K562 (cell line): Measurements from ENCODE around the gene CNPPD1. TPM values are rescaled to one million over a fixed set of nuclear protein-coding genes. Genes with fewer than 3 reads are reported as not detected.

Source experiments
- ATAC-seq: fragments of 200-7000 bp; cut with Tn5 transposase; 3 replicates; pipeline ENCODE4 v1.9.1; 2020; ENCODE audit warnings: moderate library complexity
- BruUV-seq: library from RNA; stranded (reverse); fragments of 400-500 nt; replicated peaks from 2 replicates; lab custom pipeline; 2021; lab: Mats Ljungman, UMichigan
- CTCF ChIA-PET: fragments of 300-600 bp; formaldehyde crosslinking; extraction: SDS; loops from one replicate; lab custom pipeline; 2021; ENCODE audit warnings: low intra/inter-chr PET ratio; lab: Yijun Ruan, JAX
- POLR2A ChIA-PET: fragments of 300-600, 350-650 bp; sonication (Branson Sonifier 250); formaldehyde crosslinking; extraction: SDS; loops from one replicate; lab custom pipeline; 2021; ENCODE audit warnings: antibody characterized with exemption, inconsistent platforms; lab: Yijun Ruan, JAX
- DNase-seq, 4 experiments: peaks; one replicate each; pipeline versions ENCODE4 v3.0.0 to v3.0.0-alpha.2; 2011 to 2018; ENCODE audit warnings: low spot score in 3 of 4, mixed read lengths in 3 of 4; ENCODE audit errors: extremely low read depth in 1 of 4
- FAIRE-seq: peaks from 2 replicates; lab custom pipeline; 2011; peaks lifted over from hg19 to GRCh38; lab: Jason Lieb, UNC
- H2AFZ ChIP-seq: 2 replicates; pipeline ENCODE4 v1.6.0; 2011; ENCODE audit warnings: low read depth, low read length, control low read depth, inconsistent platforms
- H3K27ac ChIP-seq: fragments of 200-600 bp; 3 replicates; pipeline ENCODE4 v1.8.0; 2011; ENCODE audit warnings: low read depth, mild to moderate bottlenecking, control low read depth, inconsistent platforms, low read length, moderate library complexity, mixed read lengths; ENCODE audit errors: extremely low read depth
- H3K27me3 ChIP-seq, 2 experiments: fragments of 300-600 bp in 1 of 2; 2 replicates in 1 of 2; 3 replicates in 1 of 2; pipeline versions ENCODE4 v1.6.0 to v1.8.0; 2011; ENCODE audit warnings: inconsistent platforms in 2 of 2, low read length in 2 of 2, mild to moderate bottlenecking in 1 of 2, mixed read lengths in 1 of 2, moderate library complexity in 1 of 2; ENCODE audit not compliant: control insufficient read depth in 2 of 2, insufficient read depth in 2 of 2
- H3K36me3 ChIP-seq: fragments of 300-600 bp; 3 replicates; pipeline ENCODE4 v1.8.0; 2011; ENCODE audit warnings: mild to moderate bottlenecking, low read length, inconsistent platforms; ENCODE audit not compliant: control insufficient read depth, insufficient read depth
- H3K4me1 ChIP-seq, 2 experiments: fragments of 200-600 bp in 1 of 2; replicated peaks in 1 of 2; 2 replicates in 1 of 2; 3 replicates in 1 of 2; pipeline versions ENCODE4 v1.5.1 to v1.8.0; 2011; ENCODE audit warnings: inconsistent platforms in 2 of 2, low read length in 2 of 2, mild to moderate bottlenecking in 1 of 2, mixed read lengths in 1 of 2, moderate library complexity in 1 of 2; ENCODE audit not compliant: control insufficient read depth in 2 of 2, insufficient read depth in 2 of 2
- H3K4me2 ChIP-seq: 2 replicates; pipeline ENCODE4 v1.6.1; 2011; ENCODE audit warnings: low read length, control low read depth, inconsistent platforms, mixed read lengths; ENCODE audit not compliant: insufficient read depth
- H3K4me3 ChIP-seq: fragments of 200-600 bp; sonication (generic), shearing (Covaris generic); 2 replicates; pipeline ENCODE4 v1.5.1; 2016; ENCODE audit warnings: control low read depth, inconsistent platforms
- H3K79me2 ChIP-seq: fragments of 200-600 bp; 3 replicates; pipeline ENCODE4 v1.8.0; 2011; ENCODE audit warnings: low read length, inconsistent platforms; ENCODE audit not compliant: control insufficient read depth, insufficient read depth
- H3K9ac ChIP-seq, 2 experiments: 2 replicates each; pipeline versions ENCODE4 v1.6.0 to v1.6.1; 2011; ENCODE audit warnings: low read depth in 2 of 2, low read length in 2 of 2, control low read depth in 1 of 2, inconsistent platforms in 1 of 2, mild to moderate bottlenecking in 1 of 2, mixed read lengths in 1 of 2; ENCODE audit not compliant: insufficient read depth in 1 of 2
- H3K9me1 ChIP-seq: one replicate; pipeline ENCODE4 v1.6.0; 2011; ENCODE audit warnings: inconsistent platforms, mild to moderate bottlenecking, low read length, moderate library complexity; ENCODE audit not compliant: control insufficient read depth, insufficient read depth
- H3K9me3 ChIP-seq: replicated peaks from 2 replicates; pipeline ENCODE4 v1.5.1; 2011; ENCODE audit warnings: low read depth, low read length, inconsistent platforms; ENCODE audit not compliant: control insufficient read depth, insufficient read depth
- H4K20me1 ChIP-seq: replicated peaks from 2 replicates; pipeline ENCODE4 v1.6.1; 2011; ENCODE audit warnings: low read length, inconsistent platforms, mixed read lengths; ENCODE audit not compliant: control insufficient read depth, insufficient read depth
- E4F1 ChIP-seq: fragments of 250-450 bp; sonication (Bioruptor Pico); IDR thresholded peaks from 2 replicates; pipeline ENCODE4 v1.5.0; 2021; ENCODE audit warnings: mild to moderate bottlenecking, borderline replicate concordance
- ETS2 ChIP-seq: IDR thresholded peaks from 2 replicates; pipeline ENCODE4 v1.6.1; 2016; ENCODE audit warnings: borderline replicate concordance, missing genetic modification characterization, mild to moderate bottlenecking, moderate library complexity, missing compliant biosample characterization; ENCODE audit not compliant: poor library complexity, severe bottlenecking
- FOXA1 ChIP-seq: fragments of 450-650 bp; IDR thresholded peaks from 2 replicates; pipeline ENCODE4 v1.6.1; 2016; ENCODE audit warnings: mild to moderate bottlenecking, borderline replicate concordance
- GABPB1 ChIP-seq: sonication (generic); formaldehyde crosslinking; IDR thresholded peaks from 2 replicates; pipeline ENCODE4 v1.8.0; 2022; ENCODE audit warnings: mild to moderate bottlenecking, missing genetic modification reagents
- HOXB6 ChIP-seq: fragments of 250-450 bp; sonication (Bioruptor Pico); IDR thresholded peaks from 2 replicates; pipeline ENCODE4 v1.5.1; 2022; ENCODE audit warnings: mild to moderate bottlenecking, borderline replicate concordance
- KLF1 ChIP-seq: fragments of 450-650 bp; IDR thresholded peaks from 2 replicates; pipeline ENCODE4 v1.6.1; 2016; ENCODE audit warnings: missing genetic modification characterization, missing compliant biosample characterization
- RUNX1 ChIP-seq: sonication (generic); IDR thresholded peaks from 2 replicates; pipeline ENCODE4 v1.6.1; 2016; ENCODE audit warnings: antibody characterized with exemption, low read depth
- SAFB ChIP-seq: fragments of 200-400 bp; formaldehyde crosslinking; IDR thresholded peaks from 2 replicates; pipeline ENCODE4 v1.6.1; 2017; ENCODE audit warnings: low read depth, low read length, borderline replicate concordance
- SETDB1 ChIP-seq: IDR thresholded peaks from one replicate; pipeline ENCODE4 v1.6.1; 2012; ENCODE audit warnings: low read length, control low read depth, inconsistent platforms
- SP2 ChIP-seq: IDR thresholded peaks from 2 replicates; pipeline ENCODE4 v1.6.1; 2011; ENCODE audit warnings: mild to moderate bottlenecking, low read depth, low read length, moderate library complexity; ENCODE audit not compliant: poor library complexity, severe bottlenecking; ENCODE audit errors: extremely low read depth
- THAP7 ChIP-seq: fragments of 250-450 bp; sonication (Bioruptor Pico); IDR thresholded peaks from 2 replicates; pipeline ENCODE4 v1.5.0; 2021
- TSC22D4 ChIP-seq: fragments of 450-650 bp; IDR thresholded peaks from 2 replicates; pipeline ENCODE4 v1.6.1; 2016; ENCODE audit warnings: missing genetic modification characterization, missing biosample characterization, control low read depth
- ZNF696 ChIP-seq: fragments of 250-450 bp; sonication (Bioruptor Pico); conservative IDR thresholded peaks from 2 replicates; pipeline ENCODE4 v1.4.0; 2020; ENCODE audit warnings: mild to moderate bottlenecking, moderate library complexity
- WGBS: fragments of 100-300 bp; shearing (Covaris generic); methylation state at CpG from one replicate; pipeline ENCODE4 v1.1.6; 2016; ENCODE audit warnings: low coverage, mixed read lengths; ENCODE audit not compliant: insufficient coverage; ENCODE audit errors: missing lambda C conversion rate; 5-methylcytosine and 5-hydroxymethylcytosine counted together
- in situ Hi-C: fragments of 300-500 bp; cut with MboI; formaldehyde crosslinking; loops from 4 replicates; pipeline ENCODE4 v1.15.0; 2018; ENCODE audit warnings: inconsistent platforms, mixed read lengths
- intact Hi-C: fragments of 100-400 bp; cut with micrococcal nuclease; formaldehyde crosslinking; loops from 2 replicates; pipeline ENCODE4 v1.14.2; 2022
- polyA plus RNA-seq, 8 experiments: library from polyadenylated mRNA; depleted of rRNA in 4 of 8; stranded (reverse) in 5 of 8; unstranded in 3 of 8; fragments of >200 nt; fragmentation: Nextera tagmentation in 2 of 8; fragmentation: Illumina TruSeq in 1 of 8; extraction: Ambion mirVana in 2 of 8; extraction: Trizol in 1 of 8; gene quantifications; 2 replicates each; pipeline versions ENCODE4 v1.2.1 to v1.2.3, GENCODE V29; 2011 to 2014; ENCODE audit warnings: inconsistent platforms in 1 of 8, missing spikeins in 1 of 8
- total RNA-seq, 7 experiments: library from RNA; depleted of rRNA in 6 of 7; stranded (reverse); fragments of >200 nt in 6 of 7; fragmentation: Illumina TruSeq in 2 of 7; extraction: Trizol in 2 of 7; gene quantifications; 2 replicates each; pipeline versions ENCODE4 v1.2.1 to v1.2.3, GENCODE V29; 2011 to 2021; ENCODE audit warnings: low replicate concordance in 1 of 7
- TF ChIP-seq, protein P1 (sequence below): fragments of 450-650 bp; formaldehyde crosslinking; IDR thresholded peaks from 2 replicates; pipeline ENCODE4 v1.4.0; 2022; ENCODE audit warnings: missing genetic modification characterization

CNPPD1 gene
- total and polyA plus RNA-seq, 9 of the 15 experiments (the other 6 are each of a cell fraction or from before 2014, with no cell fraction given): 9.9 to 53.5 (median 27.0) TPM

- no peak for TF ChIP-seq FOXA1
- TF ChIP-seq ZNF696: no peak
- no peak for TF ChIP-seq THAP7 (CRISPR knock-in tag)
- TF ChIP-seq SP2: no peak
Observed at GRCh38 chr2:219214141-219214540, 37.4 kb upstream of the CNPPD1 start (continued).

DNA sequence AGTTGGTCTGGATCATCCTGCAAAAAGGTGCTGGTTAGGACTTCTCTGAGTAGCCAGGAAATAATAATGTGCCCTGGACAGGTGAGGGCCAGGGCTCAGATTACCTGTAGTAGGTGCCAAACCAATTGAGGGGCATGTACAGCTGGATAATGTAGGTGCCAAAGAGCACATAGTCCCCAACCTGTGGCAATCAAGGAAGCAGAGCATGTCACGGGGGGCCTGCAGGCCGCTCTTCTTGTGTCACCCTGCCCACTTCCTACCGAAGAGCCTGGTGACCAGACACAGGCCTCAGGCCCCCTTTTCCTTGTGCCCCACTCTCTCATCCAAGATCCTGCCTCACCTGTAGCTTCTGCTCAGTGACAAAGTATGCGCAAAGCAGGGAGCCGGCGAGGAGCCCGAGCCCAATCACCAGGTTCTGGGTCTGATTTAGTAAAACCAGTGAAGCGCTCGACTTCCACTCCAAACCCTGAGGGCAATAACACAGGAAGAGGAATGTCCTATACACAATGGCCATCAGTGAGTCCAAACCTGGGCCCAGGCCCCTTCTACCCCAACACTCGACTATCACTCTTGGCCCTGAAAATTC lies 36.9 kb upstream of the CNPPD1 start:
- H2AFZ ChIP-seq: no peak overlapping the region
- no peak overlapping the region for H3K4me2 ChIP-seq
- H3K9me3 ChIP-seq: no peaks in the 10 kb centered on the region
- 92% methylated on average over 7 of the region's 10 CpGs for WGBS
- H3K9me1 ChIP-seq: no peaks in the 10 kb centered on the region
- H3K36me3 ChIP-seq: peaks cover 75% of the 10 kb centered on the region
- ChIA-PET CTCF (no interaction called here), POLR2A (no interaction called here)
- no peak overlapping the region for H3K9ac ChIP-seq
- no peak for FAIRE-seq
- H4K20me1 ChIP-seq: 0 out of 2 replicates have a peak, but pooled peaks cover 2% of the 10 kb centered on the region
- H3K79me2 ChIP-seq: peaks cover 25% of the 10 kb centered on the region
- no peak overlapping the region for H3K27ac ChIP-seq
- H3K27me3 ChIP-seq: no peaks in the 10 kb centered on the region
- intact Hi-C loops: no loop called here
- DNase-seq: no peak
- ATAC-seq: no peak
- peaks cover 7 to 27% of the 10 kb centered on the region in 2 experiments; a peak in 4 of 5 replicates for H3K4me1 ChIP-seq
- no TSS peak for BruUV-seq
- in situ Hi-C loops: no loop called here
- H3K4me3 ChIP-seq: no peak overlapping the region
- TF ChIP-seq FOXA1: no peak
- TF ChIP-seq, protein P1, sequence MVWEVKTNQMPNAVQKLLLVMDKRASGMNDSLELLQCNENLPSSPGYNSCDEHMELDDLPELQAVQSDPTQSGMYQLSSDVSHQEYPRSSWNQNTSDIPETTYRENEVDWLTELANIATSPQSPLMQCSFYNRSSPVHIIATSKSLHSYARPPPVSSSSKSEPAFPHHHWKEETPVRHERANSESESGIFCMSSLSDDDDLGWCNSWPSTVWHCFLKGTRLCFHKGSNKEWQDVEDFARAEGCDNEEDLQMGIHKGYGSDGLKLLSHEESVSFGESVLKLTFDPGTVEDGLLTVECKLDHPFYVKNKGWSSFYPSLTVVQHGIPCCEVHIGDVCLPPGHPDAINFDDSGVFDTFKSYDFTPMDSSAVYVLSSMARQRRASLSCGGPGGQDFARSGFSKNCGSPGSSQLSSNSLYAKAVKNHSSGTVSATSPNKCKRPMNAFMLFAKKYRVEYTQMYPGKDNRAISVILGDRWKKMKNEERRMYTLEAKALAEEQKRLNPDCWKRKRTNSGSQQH (CRISPR knock-in tag): no peak
- no peak for TF ChIP-seq RUNX1
- no peak for TF ChIP-seq SAFB
- no peak for TF ChIP-seq SETDB1
- no peak for TF ChIP-seq KLF1 (tag)
- no peak for TF ChIP-seq ETS2 (tag)
- no peak for TF ChIP-seq TSC22D4 (tag)
- no peak for TF ChIP-seq HOXB6 (CRISPR knock-in tag)
- no peak for TF ChIP-seq GABPB1 (CRISPR knock-in tag)
- TF ChIP-seq E4F1: no peak
